SK-N-SH treated with all-trans-retinoic acid at 6 μM for 48 hours (cell line): ENCODE data around the gene AGBL1.

Experiments used
- ATAC-seq: fragments of 200-7000 bp; cut with Tn5 transposase; 3 replicates; pipeline ENCODE4 v1.9.1; 2020; ENCODE audit warnings: mild to moderate bottlenecking, moderate library complexity
- ARNTL ChIP-seq: fragments of 450-650 bp; formaldehyde crosslinking; IDR thresholded peaks from 2 replicates; pipeline ENCODE4 v1.5.0; 2020; ENCODE audit warnings: low read depth, mild to moderate bottlenecking, moderate library complexity, borderline replicate concordance
- CREB5 ChIP-seq: fragments of 250-450 bp; sonication (Bioruptor Pico); IDR thresholded peaks from 2 replicates; pipeline ENCODE4 v1.5.1; 2020; ENCODE audit warnings: low read depth, mild to moderate bottlenecking, moderate library complexity
- CSDC2 ChIP-seq: fragments of 250-450 bp; sonication (Bioruptor Pico); IDR thresholded peaks from 2 replicates; pipeline ENCODE4 v1.5.0; 2020; ENCODE audit warnings: mild to moderate bottlenecking, moderate library complexity
- CSRNP3 ChIP-seq: fragments of 250-450 bp; sonication (Bioruptor Pico); IDR thresholded peaks from 2 replicates; pipeline ENCODE4 v1.5.1; 2021; ENCODE audit warnings: mild to moderate bottlenecking, moderate library complexity
- ESRRG ChIP-seq: fragments of 250-450 bp; sonication (Bioruptor Pico); IDR thresholded peaks from 2 replicates; pipeline ENCODE4 v1.6.1; 2021; ENCODE audit warnings: mild to moderate bottlenecking
- ISL1 ChIP-seq: fragments of 250-450 bp; sonication (Bioruptor Pico); IDR thresholded peaks from 2 replicates; pipeline ENCODE4 v2.1.2; 2022; ENCODE audit warnings: mild to moderate bottlenecking, moderate library complexity
- OSR1 ChIP-seq: fragments of 250-450 bp; sonication (Bioruptor Pico); IDR thresholded peaks from 2 replicates; pipeline ENCODE4 v1.8.0; 2022; ENCODE audit warnings: moderate library complexity, mild to moderate bottlenecking, inconsistent platforms
- PATZ1 ChIP-seq: fragments of 250-450 bp; sonication (Bioruptor Pico); IDR thresholded peaks from 2 replicates; pipeline ENCODE4 v1.8.0; 2020; ENCODE audit warnings: mild to moderate bottlenecking, moderate library complexity, borderline replicate concordance
- POU6F1 ChIP-seq: fragments of 250-450 bp; sonication (Bioruptor Pico); IDR thresholded peaks from 2 replicates; pipeline ENCODE4 v1.8.0; 2021; ENCODE audit warnings: low read depth, mild to moderate bottlenecking, moderate library complexity, borderline replicate concordance
- PPARA ChIP-seq: fragments of 250-450 bp; sonication (Bioruptor Pico); IDR thresholded peaks from 2 replicates; pipeline ENCODE4 v1.5.0; 2020; ENCODE audit warnings: mild to moderate bottlenecking, borderline replicate concordance
- RARB ChIP-seq: fragments of 250-450 bp; sonication (Bioruptor Pico); IDR thresholded peaks from 2 replicates; pipeline ENCODE4 v1.8.0; 2021; ENCODE audit warnings: mild to moderate bottlenecking, moderate library complexity
- SNAI2 ChIP-seq: fragments of 250-450 bp; sonication (Bioruptor Pico); IDR thresholded peaks from 2 replicates; pipeline ENCODE4 v1.5.0; 2020; ENCODE audit warnings: mild to moderate bottlenecking, moderate library complexity
- TCF4 ChIP-seq: fragments of 250-450 bp; sonication (Bioruptor Pico); IDR thresholded peaks from 2 replicates; pipeline ENCODE4 v1.8.0; 2021; ENCODE audit warnings: mild to moderate bottlenecking, moderate library complexity, borderline replicate concordance
- TOX ChIP-seq: fragments of 250-450 bp; sonication (Bioruptor Pico); IDR thresholded peaks from 2 replicates; pipeline ENCODE4 v1.8.0; 2021; ENCODE audit warnings: mild to moderate bottlenecking, moderate library complexity, borderline replicate concordance
- ZC3H10 ChIP-seq: fragments of 250-450 bp; sonication (Bioruptor Pico); IDR thresholded peaks from 2 replicates; pipeline ENCODE4 v1.5.1; 2021; ENCODE audit warnings: mild to moderate bottlenecking, moderate library complexity
- ZFP3 ChIP-seq: fragments of 250-450 bp; sonication (Bioruptor Pico); IDR thresholded peaks from 2 replicates; pipeline ENCODE4 v1.5.0; 2020; ENCODE audit warnings: mild to moderate bottlenecking, moderate library complexity
- ZNF565 ChIP-seq: fragments of 450-650 bp; formaldehyde crosslinking; conservative IDR thresholded peaks from 2 replicates; pipeline ENCODE4 v1.5.0; 2020; ENCODE audit warnings: low read depth, mild to moderate bottlenecking, moderate library complexity
- ZNF70 ChIP-seq: fragments of 450-650 bp; formaldehyde crosslinking; IDR thresholded peaks from 2 replicates; pipeline ENCODE4 v1.5.0; 2020; ENCODE audit warnings: mild to moderate bottlenecking, moderate library complexity
- ZNF8 ChIP-seq: fragments of 450-650 bp; formaldehyde crosslinking; IDR thresholded peaks from 2 replicates; pipeline ENCODE4 v1.5.0; 2020; ENCODE audit warnings: mild to moderate bottlenecking, moderate library complexity
- TF ChIP-seq, protein P1 (sequence below): fragments of 250-450 bp; sonication (Bioruptor Pico); IDR thresholded peaks from 2 replicates; pipeline ENCODE4 v1.5.0; 2020; ENCODE audit warnings: mild to moderate bottlenecking, moderate library complexity

The AGBL1 gene

DNA sequence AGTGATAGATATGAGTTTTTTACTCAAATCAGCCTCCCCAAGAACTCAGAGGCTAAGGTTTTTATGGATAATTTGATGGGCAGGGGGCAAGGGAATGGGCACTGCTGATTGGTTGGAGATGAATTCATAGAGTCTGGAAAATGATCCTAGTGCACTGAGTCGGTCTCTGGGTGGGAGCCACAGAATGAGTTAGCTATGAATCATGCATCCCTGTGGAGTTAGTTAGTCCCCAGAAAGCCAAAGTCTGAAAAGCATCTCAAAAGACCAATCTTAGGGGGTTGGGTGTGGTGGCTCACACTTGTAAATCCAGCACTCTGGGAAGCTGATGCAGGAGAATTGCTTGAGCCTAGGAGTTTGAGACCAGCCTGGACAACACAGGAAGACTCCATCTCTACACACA, 516.1 kb downstream of the AGBL1 start (continued):
- TF ChIP-seq CREB5 (CRISPR knock-in tag) (no peak), OSR1 (CRISPR knock-in tag) (no peak), ZNF8 (CRISPR knock-in tag) (no peak)

GRCh38 chr15:86603466-86603865, 523.8 kb downstream of the AGBL1 start:
- ATAC-seq, result no peak
- TF ChIP-seq ARNTL (CRISPR knock-in tag), result no peak

- no peak for ATAC-seq
- TF ChIP-seq PATZ1 (no peak), ZNF8 (CRISPR knock-in tag) (no peak), ZNF70 (CRISPR knock-in tag) (no peak), RARB (CRISPR knock-in tag) (no peak), TOX (CRISPR knock-in tag) (no peak), ZNF565 (CRISPR knock-in tag) (no peak), ISL1 (CRISPR knock-in tag) (no peak), TCF4 (CRISPR knock-in tag) (no peak), CSRNP3 (no peak), ARNTL (CRISPR knock-in tag) (no peak), ESRRG (CRISPR knock-in tag) (no peak), CREB5 (CRISPR knock-in tag) (no peak), PPARA (CRISPR knock-in tag) (no peak), POU6F1 (no peak), ZC3H10 (CRISPR knock-in tag) (no peak), ZFP3 (CRISPR knock-in tag) (no peak), SNAI2 (no peak), CSDC2 (CRISPR knock-in tag) (no peak)
- TF ChIP-seq, protein P1, sequence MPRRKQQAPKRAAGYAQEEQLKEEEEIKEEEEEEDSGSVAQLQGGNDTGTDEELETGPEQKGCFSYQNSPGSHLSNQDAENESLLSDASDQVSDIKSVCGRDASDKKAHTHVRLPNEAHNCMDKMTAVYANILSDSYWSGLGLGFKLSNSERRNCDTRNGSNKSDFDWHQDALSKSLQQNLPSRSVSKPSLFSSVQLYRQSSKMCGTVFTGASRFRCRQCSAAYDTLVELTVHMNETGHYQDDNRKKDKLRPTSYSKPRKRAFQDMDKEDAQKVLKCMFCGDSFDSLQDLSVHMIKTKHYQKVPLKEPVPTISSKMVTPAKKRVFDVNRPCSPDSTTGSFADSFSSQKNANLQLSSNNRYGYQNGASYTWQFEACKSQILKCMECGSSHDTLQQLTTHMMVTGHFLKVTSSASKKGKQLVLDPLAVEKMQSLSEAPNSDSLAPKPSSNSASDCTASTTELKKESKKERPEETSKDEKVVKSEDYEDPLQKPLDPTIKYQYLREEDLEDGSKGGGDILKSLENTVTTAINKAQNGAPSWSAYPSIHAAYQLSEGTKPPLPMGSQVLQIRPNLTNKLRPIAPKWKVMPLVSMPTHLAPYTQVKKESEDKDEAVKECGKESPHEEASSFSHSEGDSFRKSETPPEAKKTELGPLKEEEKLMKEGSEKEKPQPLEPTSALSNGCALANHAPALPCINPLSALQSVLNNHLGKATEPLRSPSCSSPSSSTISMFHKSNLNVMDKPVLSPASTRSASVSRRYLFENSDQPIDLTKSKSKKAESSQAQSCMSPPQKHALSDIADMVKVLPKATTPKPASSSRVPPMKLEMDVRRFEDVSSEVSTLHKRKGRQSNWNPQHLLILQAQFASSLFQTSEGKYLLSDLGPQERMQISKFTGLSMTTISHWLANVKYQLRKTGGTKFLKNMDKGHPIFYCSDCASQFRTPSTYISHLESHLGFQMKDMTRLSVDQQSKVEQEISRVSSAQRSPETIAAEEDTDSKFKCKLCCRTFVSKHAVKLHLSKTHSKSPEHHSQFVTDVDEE (CRISPR knock-in tag), result no peak
Measured at GRCh38 chr15:86608461-86609205, 529.0 kb downstream of the AGBL1 start.
